IPS DF 6.9 (cell line): ENCODE data around the gene TOMM5.

ENCODE experiments used
- DNase-seq: peaks from one replicate; pipeline ENCODE4 v3.0.0-alpha.2; 2013; ENCODE audit warnings: low read depth, low spot score
- H3K27ac ChIP-seq: one replicate; pipeline ENCODE4 v1.5.1; 2013; ENCODE audit warnings: low read length, control low read depth
- H3K27me3 ChIP-seq: 2 replicates; pipeline ENCODE4 v1.6.1; 2013; ENCODE audit warnings: mild to moderate bottlenecking, low read length; ENCODE audit not compliant: control insufficient read depth, insufficient read depth
- H3K36me3 ChIP-seq: 2 replicates; pipeline ENCODE4 v1.6.1; 2013; ENCODE audit warnings: low read length; ENCODE audit not compliant: control insufficient read depth, insufficient read depth
- H3K4me1 ChIP-seq: 2 replicates; pipeline ENCODE4 v1.6.1; 2013; ENCODE audit warnings: low read length; ENCODE audit not compliant: control insufficient read depth, insufficient read depth
- H3K4me3 ChIP-seq: 2 replicates; pipeline ENCODE4 v1.5.1; 2013; ENCODE audit warnings: mild to moderate bottlenecking, low read length
- H3K9me3 ChIP-seq: 2 replicates; pipeline ENCODE4 v1.6.1; 2013; ENCODE audit warnings: low read length, inconsistent platforms; ENCODE audit not compliant: control insufficient read depth, insufficient read depth
- WGBS: extraction: QIAGEN DNeasy Blood & Tissue Kit; methylation state at CpG from one replicate; pipeline ENCODE4 v1.1.7; 2013; ENCODE audit warnings: mixed read lengths, missing lambda C conversion rate; ENCODE audit not compliant: insufficient read length, insufficient coverage; 5-methylcytosine and 5-hydroxymethylcytosine counted together

TOMM5 gene

DNA sequence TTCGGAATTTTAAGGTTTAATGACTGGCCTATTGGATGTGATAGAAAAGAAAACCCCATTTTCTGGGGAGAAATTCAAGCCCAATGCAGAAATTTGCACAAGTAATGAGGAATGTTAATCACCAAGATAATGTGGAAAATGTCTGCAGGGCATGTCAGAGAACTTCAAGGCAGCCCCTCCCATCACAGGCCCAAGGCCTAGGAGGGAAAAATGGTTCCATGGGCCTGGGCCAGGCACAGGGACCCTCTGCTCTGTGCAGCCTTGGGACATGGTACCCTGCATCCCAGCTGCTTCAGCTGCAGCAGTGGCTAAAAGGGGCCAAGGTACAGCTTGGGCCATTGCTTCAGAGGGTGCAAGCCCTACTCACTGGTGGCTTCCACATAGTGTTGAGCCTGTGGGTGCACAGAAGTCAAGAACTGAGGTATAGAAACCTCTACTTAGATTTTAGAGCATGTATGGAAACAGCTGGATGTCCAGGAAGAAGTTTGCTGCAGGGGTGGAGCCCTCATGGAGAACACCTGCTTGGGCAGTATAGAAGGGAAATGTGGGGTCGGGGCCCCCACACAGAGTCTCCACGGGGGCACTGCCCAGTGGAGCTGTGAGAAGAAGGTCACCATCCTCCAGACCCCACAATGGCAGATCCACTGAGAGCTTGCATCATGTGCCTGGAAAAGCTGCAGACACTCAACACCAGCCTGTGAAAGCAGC is 28.4 kb downstream of the TOMM5 start:
- Histone ChIP-seq H3K27ac (no peak overlapping the region), H3K27me3 (no peaks in the 10 kb centered on the region), H3K9me3 (peaks cover 2% of the 10 kb centered on the region), H3K36me3 (no peaks in the 10 kb centered on the region), H3K4me1 (peaks cover 4% of the 10 kb centered on the region), H3K4me3 (no peak overlapping the region)
- no CpG with 5 or more reads among the region's 3 CpGs for WGBS
- no peak for DNase-seq

GRCh38 chr9:37562826-37563225 is 29.6 kb downstream of the TOMM5 start:
- no peaks in the 10 kb centered on the region for H3K36me3 ChIP-seq
- no CpG with 5 or more reads among the region's 1 CpG for WGBS
- no peak overlapping the region for H3K4me3 ChIP-seq

DNA sequence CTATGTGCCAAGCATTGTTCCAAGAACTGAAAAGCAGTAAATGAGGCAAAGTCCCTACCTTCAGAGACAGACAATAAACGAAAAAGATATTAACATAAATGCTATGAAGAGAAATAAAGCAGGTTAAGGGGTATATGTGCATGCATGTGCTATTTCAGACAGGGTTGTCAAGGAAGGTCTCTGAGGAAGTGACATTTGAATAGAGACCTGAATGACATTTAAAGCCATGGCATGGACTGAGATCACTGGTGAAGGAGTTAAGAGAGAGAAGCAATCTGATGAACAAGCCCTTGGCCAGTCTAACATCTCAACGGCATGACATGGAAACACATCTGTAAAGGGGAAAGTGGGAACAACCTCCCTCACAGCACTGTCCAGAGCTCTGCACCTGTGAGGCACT is 30.7 kb downstream of the TOMM5 start:
- WGBS, result no CpG with 5 or more reads among the region's 2 CpGs
- no peaks in the 10 kb centered on the region for H3K27me3 ChIP-seq
- H3K4me1 ChIP-seq, result peaks cover 4% of the 10 kb centered on the region
- no peaks in the 10 kb centered on the region for H3K36me3 ChIP-seq
- no peak overlapping the region for H3K4me3 ChIP-seq
- H3K27ac ChIP-seq, result no peak overlapping the region
- DNase-seq, result no peak
- peaks cover 2% of the 10 kb centered on the region for H3K9me3 ChIP-seq

More at GRCh38 chr9:37562826-37563225, 29.6 kb downstream of the TOMM5 start:
- Histone ChIP-seq H3K9me3 (peaks cover 2% of the 10 kb centered on the region), H3K27ac (no peak overlapping the region), H3K27me3 (no peaks in the 10 kb centered on the region), H3K4me1 (peaks cover 4% of the 10 kb centered on the region)
- no peak for DNase-seq

DNA sequence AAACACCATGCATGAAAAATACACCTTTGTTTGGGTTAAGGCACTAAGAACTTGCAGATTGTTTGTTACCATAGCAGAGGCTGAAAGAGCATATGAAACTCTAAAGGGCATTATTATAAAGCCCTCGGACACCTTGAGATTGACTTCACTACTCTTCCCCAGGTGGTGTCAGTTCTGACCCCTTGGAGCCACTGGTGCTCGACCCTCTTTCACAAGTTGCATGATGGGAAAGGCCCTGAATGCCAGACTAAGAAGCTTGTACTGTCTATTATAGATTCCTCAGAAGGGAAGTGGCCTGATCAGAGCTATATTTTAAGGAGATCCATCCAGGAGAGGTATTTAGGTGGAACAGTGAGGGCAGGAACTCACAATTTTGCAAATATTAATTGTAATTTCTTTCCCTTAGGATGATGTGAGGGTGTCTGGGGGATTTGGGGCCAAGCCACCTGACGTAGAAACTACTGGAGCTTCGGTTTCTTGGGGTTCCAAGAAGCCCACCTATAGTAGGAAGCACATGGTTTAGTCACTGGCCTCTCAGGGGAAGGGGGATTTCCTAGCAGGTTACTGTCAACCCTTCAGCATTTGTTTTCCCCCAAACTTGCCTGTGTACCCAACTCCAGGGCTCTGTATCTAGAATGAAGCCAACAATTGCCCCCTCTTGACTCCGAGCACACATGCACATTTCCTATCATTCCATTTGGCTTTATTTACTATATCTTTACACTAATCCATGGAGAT is 32.4 kb downstream of the TOMM5 start:
- H3K9me3 ChIP-seq, result peaks cover 2% of the 10 kb centered on the region
- no CpG with 5 or more reads among the region's 5 CpGs for WGBS
- H3K27ac ChIP-seq, result no peak overlapping the region
- H3K4me1 ChIP-seq, result no peaks in the 10 kb centered on the region
- no peaks in the 10 kb centered on the region for H3K27me3 ChIP-seq
- DNase-seq, result no peak
- H3K4me3 ChIP-seq, result no peak overlapping the region
- H3K36me3 ChIP-seq, result no peaks in the 10 kb centered on the region

GRCh38 chr9:37559125-37559524 is 33.3 kb downstream of the TOMM5 start:
- no peak overlapping the region for H3K4me3 ChIP-seq
- DNase-seq, result no peak
- H3K4me1 ChIP-seq, result no peaks in the 10 kb centered on the region
- no peaks in the 10 kb centered on the region for H3K27me3 ChIP-seq
- no peaks in the 10 kb centered on the region for H3K36me3 ChIP-seq
- no CpG with 5 or more reads among the region's 1 CpG for WGBS
- H3K9me3 ChIP-seq, result no peaks in the 10 kb centered on the region; the same call in 1 of the 2 replicates
- H3K27ac ChIP-seq, result no peak overlapping the region

- H3K4me3 ChIP-seq, result no peak overlapping the region
- H3K4me1 ChIP-seq, result no peaks in the 10 kb centered on the region
- no peaks in the 10 kb centered on the region for H3K9me3 ChIP-seq
- no peaks in the 10 kb centered on the region for H3K27me3 ChIP-seq
- no peaks in the 10 kb centered on the region for H3K36me3 ChIP-seq
- DNase-seq, result no peak
- no peak overlapping the region for H3K27ac ChIP-seq
These were observed 36.6 kb downstream of the TOMM5 start for GRCh38 chr9:37555786-37556185.

GRCh38 chr9:37554318-37554717 is 38.1 kb downstream of the TOMM5 start:
- Histone ChIP-seq H3K4me3 (no peak overlapping the region), H3K9me3 (no peaks in the 10 kb centered on the region), H3K4me1 (no peaks in the 10 kb centered on the region), H3K27ac (no peak overlapping the region), H3K27me3 (no peaks in the 10 kb centered on the region), H3K36me3 (no peaks in the 10 kb centered on the region)
- DNase-seq, result no peak
- WGBS, result no CpG with 5 or more reads among the region's 3 CpGs

- no CpG with 5 or more reads among the region's 2 CpGs for WGBS
- no peaks in the 10 kb centered on the region for H3K4me1 ChIP-seq
- H3K27ac ChIP-seq, result no peak overlapping the region
- H3K4me3 ChIP-seq, result no peak overlapping the region
- no peak for DNase-seq
- no peaks in the 10 kb centered on the region for H3K36me3 ChIP-seq
- H3K9me3 ChIP-seq, result no peaks in the 10 kb centered on the region
- no peaks in the 10 kb centered on the region for H3K27me3 ChIP-seq
These were observed 40.5 kb downstream of the TOMM5 start for GRCh38 chr9:37551888-37552287.

DNA sequence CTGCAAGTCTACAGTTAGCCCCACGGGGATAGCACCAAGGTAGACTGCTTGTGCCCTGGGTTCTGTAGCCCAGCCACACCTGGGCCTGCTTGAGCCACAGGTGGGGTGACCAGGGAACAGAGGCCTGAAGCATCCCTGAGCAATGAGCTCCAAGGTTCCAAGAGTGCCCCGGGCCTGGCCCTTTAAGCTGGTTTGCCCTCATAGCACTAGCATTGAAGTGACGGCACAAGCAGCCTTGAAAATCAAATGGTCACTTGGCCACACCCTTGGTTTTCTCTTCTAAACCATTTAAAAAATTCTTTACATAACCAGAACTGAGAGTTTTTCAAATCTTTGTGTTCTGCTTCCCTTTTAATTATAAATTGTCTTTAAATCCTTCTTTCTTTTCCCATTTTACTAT is 40.9 kb downstream of the TOMM5 start:
- no peaks in the 10 kb centered on the region for H3K9me3 ChIP-seq
- WGBS, result no CpG with 5 or more reads among the region's 3 CpGs
- DNase-seq, result no peak
- H3K36me3 ChIP-seq, result no peaks in the 10 kb centered on the region
- H3K4me1 ChIP-seq, result no peaks in the 10 kb centered on the region
- no peak overlapping the region for H3K27ac ChIP-seq
- no peak overlapping the region for H3K4me3 ChIP-seq
- no peaks in the 10 kb centered on the region for H3K27me3 ChIP-seq

DNA sequence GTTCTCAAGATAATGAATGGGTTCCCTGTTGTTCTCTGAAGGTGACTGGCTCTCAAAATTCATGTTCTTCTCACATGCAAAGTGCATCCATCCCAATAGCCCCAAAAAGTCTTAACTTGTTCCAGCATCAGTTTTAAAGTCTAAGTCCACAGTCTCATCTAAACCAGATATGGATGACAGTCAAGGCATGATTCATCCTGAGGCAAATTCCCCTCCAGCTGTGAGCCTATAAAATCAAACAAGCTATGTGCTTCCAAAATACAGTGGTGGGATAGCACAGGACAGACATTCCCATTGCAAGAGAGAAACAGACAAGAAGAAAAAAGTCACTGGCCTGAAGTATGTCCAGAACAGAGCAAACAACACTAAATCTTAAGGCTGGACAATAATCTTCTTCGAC is 41.6 kb downstream of the TOMM5 start:
- no peak for DNase-seq
- no peaks in the 10 kb centered on the region for H3K9me3 ChIP-seq
- H3K4me1 ChIP-seq, result no peaks in the 10 kb centered on the region
- H3K4me3 ChIP-seq, result no peak overlapping the region
- H3K36me3 ChIP-seq, result no peaks in the 10 kb centered on the region
- no peak overlapping the region for H3K27ac ChIP-seq
- H3K27me3 ChIP-seq, result no peaks in the 10 kb centered on the region
- WGBS, result no CpG with 5 or more reads among the region's 1 CpG

GRCh38 chr9:37549527-37549926 is 42.9 kb downstream of the TOMM5 start:
- Histone ChIP-seq H3K4me3 (no peak overlapping the region), H3K27me3 (no peaks in the 10 kb centered on the region), H3K9me3 (no peaks in the 10 kb centered on the region), H3K36me3 (no peaks in the 10 kb centered on the region), H3K27ac (no peak overlapping the region), H3K4me1 (no peaks in the 10 kb centered on the region)
- DNase-seq, result no peak
